NCI-H2107 treated with DMSO at 0.1 percent for 48 hours (cell line): Measurements from ENCODE around the gene PYDC1.
"Not testable (repeated sequence)": the region's sequence is repeated elsewhere in the genome, so short reads cannot be mapped to it uniquely, and the experiment has no call there.

ENCODE experiments used
- DNase-seq: peaks from one replicate; lab custom pipeline; 2025; ENCODE audit not compliant: unreplicated experiment; lab: John Stamatoyannopoulos, UW

The PYDC1 gene

GRCh38 chr16:31223044-31223443, 6.1 kb upstream of the PYDC1 start:
- no peak for DNase-seq

- no peak for DNase-seq
Measured at GRCh38 chr16:31221357-31222160, 4.6 kb upstream of the PYDC1 start.

GRCh38 chr16:31219154-31219741, 2.3 kb upstream of the PYDC1 start:
- DNase-seq, result no peak

GRCh38 chr16:31217136-31217530, 198 bp upstream of the PYDC1 start:
- no peak for DNase-seq

GRCh38 chr16:31215287-31216162, 1.4 kb downstream of the PYDC1 start:
- DNase-seq, result peak; percentile 10

- DNase-seq, result no peak
Measured at GRCh38 chr16:31214708-31215286, 2.1 kb downstream of the PYDC1 start.

GRCh38 chr16:31213877-31214707, 2.8 kb downstream of the PYDC1 start, which contains the start of gene TRIM72:
Gene TRIM72, plus strand, starts transcription at chr16:31214119. Its CDS starts 620 bp downstream, at chr16:31214739.
- DNase-seq, result no peak

GRCh38 chr16:31213342-31213741, 3.6 kb downstream of the PYDC1 start:
- DNase-seq, result no peak

GRCh38 chr16:31206776-31207175, 10.2 kb downstream of the PYDC1 start:
- DNase-seq, result no peak

GRCh38 chr16:31204871-31205666, 11.9 kb downstream of the PYDC1 start:
- DNase-seq, result no peak

GRCh38 chr16:31202414-31203375, 14.2 kb downstream of the PYDC1 start, which contains the start of gene PYCARD:
Gene PYCARD, minus strand, starts transcription at chr16:31202760. Its CDS starts 70 bp downstream, at chr16:31202690.
- DNase-seq, result no peak

- DNase-seq, result no peak
Measured at GRCh38 chr16:31201582-31202413, 15.1 kb downstream of the PYDC1 start.

GRCh38 chr16:31200821-31201568, 15.9 kb downstream of the PYDC1 start:
- no peak for DNase-seq

GRCh38 chr16:31200111-31200510, 16.8 kb downstream of the PYDC1 start:
- not testable (repeated sequence) for DNase-seq

- DNase-seq, result no peak
Measured at GRCh38 chr16:31199430-31200041, 17.4 kb downstream of the PYDC1 start.

- no peak for DNase-seq
Measured at GRCh38 chr16:31198207-31198882, 18.6 kb downstream of the PYDC1 start.
